HepG2 (cell line): ENCODE results near the gene SIX5. TPM values are rescaled to one million over a fixed set of nuclear protein-coding genes. Genes with fewer than 3 reads are reported as not detected.

Experiments
- ATAC-seq: fragments of 200-7000 bp; cut with Tn5 transposase; 3 replicates; pipeline ENCODE4 v1.9.1; 2020; ENCODE audit warnings: mild to moderate bottlenecking, moderate library complexity
- BruUV-seq: library from RNA; stranded (reverse); fragments of 400-500 nt; replicated peaks from 2 replicates; lab custom pipeline; 2021; lab: Mats Ljungman, UMichigan
- CTCF ChIA-PET: fragments of 300-600 bp; formaldehyde crosslinking; extraction: SDS; loops from one replicate; lab custom pipeline; 2021; ENCODE audit warnings: low total read pairs, inconsistent platforms, low intra/inter-chr PET ratio; lab: Yijun Ruan, JAX
- POLR2A ChIA-PET: fragments of 350-600 bp; sonication (Branson Sonifier 250); formaldehyde crosslinking; loops from one replicate; lab custom pipeline; 2020; ENCODE audit warnings: antibody characterized with exemption, inconsistent platforms; lab: Yijun Ruan, JAX
- DNase-seq: peaks from one replicate; pipeline ENCODE4 v3.0.0-alpha.2; 2015; ENCODE audit warnings: low spot score
- FAIRE-seq: peaks from 3 replicates; lab custom pipeline; 2011; peaks lifted over from hg19 to GRCh38; lab: Jason Lieb, UNC
- H2AFZ ChIP-seq: one replicate; pipeline ENCODE4 v1.6.1; 2011; ENCODE audit warnings: low read length, inconsistent platforms
- H3K27ac ChIP-seq: fragments of 300-600 bp; 3 replicates; pipeline ENCODE4 v1.8.0; 2011; ENCODE audit warnings: mixed run types, mild to moderate bottlenecking, mixed read lengths, low read length, inconsistent platforms; ENCODE audit not compliant: insufficient read depth; ENCODE audit errors: extremely low read length
- H3K27me3 ChIP-seq, 2 experiments: fragments of 200-600 bp in 1 of 2; 2 replicates in 1 of 2; 3 replicates in 1 of 2; pipeline versions ENCODE4 v1.6.0 to v1.8.0; 2011; ENCODE audit warnings: low read length in 2 of 2, mild to moderate bottlenecking in 2 of 2, moderate library complexity in 2 of 2, inconsistent platforms in 1 of 2; ENCODE audit not compliant: insufficient read depth in 2 of 2, control insufficient read depth in 1 of 2
- H3K36me3 ChIP-seq, 2 experiments: fragments of 200-600 bp in 1 of 2; replicated peaks in 1 of 2; 2 replicates in 1 of 2; 3 replicates in 1 of 2; pipeline versions ENCODE4 v1.5.1 to v1.8.0; 2011; ENCODE audit warnings: low read length in 2 of 2, inconsistent platforms in 1 of 2; ENCODE audit not compliant: insufficient read depth in 2 of 2, control insufficient read depth in 1 of 2
- H3K4me1 ChIP-seq: 2 replicates; pipeline ENCODE4 v1.5.1; 2012; ENCODE audit warnings: low read length, inconsistent platforms; ENCODE audit not compliant: insufficient read depth
- H3K4me2 ChIP-seq: 2 replicates; pipeline ENCODE4 v1.6.0; 2011; ENCODE audit warnings: low read depth, low read length, inconsistent platforms
- H3K4me3 ChIP-seq, 3 experiments: fragments of 200-600 bp in 1 of 3; sonication (generic), shearing (Covaris generic) in 1 of 3; replicated peaks in 1 of 3; 2 replicates each; pipeline ENCODE4 v1.5.1; 2011 to 2016; ENCODE audit warnings: low read length in 3 of 3, inconsistent platforms in 2 of 3, low read depth in 2 of 3, mild to moderate bottlenecking in 2 of 3, control low read depth in 1 of 3, mixed read lengths in 1 of 3; ENCODE audit not compliant: insufficient read depth in 1 of 3
- H3K79me2 ChIP-seq: one replicate; pipeline ENCODE4 v1.6.1; 2011; ENCODE audit warnings: low read length, inconsistent platforms; ENCODE audit not compliant: insufficient read depth
- H3K9ac ChIP-seq: 2 replicates; pipeline ENCODE4 v1.6.0; 2011; ENCODE audit warnings: mild to moderate bottlenecking, low read depth, low read length, inconsistent platforms; ENCODE audit not compliant: insufficient read depth
- H3K9me3 ChIP-seq: 2 replicates; pipeline ENCODE4 v1.5.1; 2012; ENCODE audit warnings: mild to moderate bottlenecking, low read length
- H4K20me1 ChIP-seq: 2 replicates; pipeline ENCODE4 v1.6.0; 2011; ENCODE audit warnings: inconsistent platforms, mild to moderate bottlenecking, low read length, moderate library complexity; ENCODE audit not compliant: insufficient read depth
- BORCS8-MEF2B ChIP-seq: sonication (generic); formaldehyde crosslinking; IDR thresholded peaks from 2 replicates; pipeline ENCODE4 v1.8.0; 2022; ENCODE audit warnings: mild to moderate bottlenecking, missing genetic modification reagents
- DMAP1 ChIP-seq: IDR thresholded peaks from 2 replicates; pipeline ENCODE4 v1.6.1; 2016
- DZIP1 ChIP-seq: sonication (generic); formaldehyde crosslinking; IDR thresholded peaks from 2 replicates; pipeline ENCODE4 v1.5.0; 2020; ENCODE audit warnings: mild to moderate bottlenecking, missing genetic modification reagents
- FOSL2 ChIP-seq: sonication (generic); formaldehyde crosslinking; IDR thresholded peaks from 2 replicates; pipeline ENCODE4 v1.4.0; 2020; ENCODE audit warnings: missing genetic modification reagents
- FOXA3 ChIP-seq: IDR thresholded peaks from 2 replicates; pipeline ENCODE4 v1.6.1; 2016; ENCODE audit warnings: missing genetic modification reagents, missing compliant biosample characterization
- MTF1 ChIP-seq: sonication (generic); formaldehyde crosslinking; IDR thresholded peaks from 2 replicates; pipeline ENCODE4 v1.5.0; 2020; ENCODE audit warnings: missing genetic modification reagents
- PHF8 ChIP-seq: sonication (generic); formaldehyde crosslinking; IDR thresholded peaks from 2 replicates; pipeline ENCODE4 v1.5.0; 2020; ENCODE audit warnings: missing genetic modification reagents
- SKIL ChIP-seq: sonication (generic); formaldehyde crosslinking; IDR thresholded peaks from 2 replicates; pipeline ENCODE4 v1.8.0; 2022; ENCODE audit warnings: missing genetic modification reagents, mild to moderate bottlenecking, moderate library complexity, borderline replicate concordance
- TFE3 ChIP-seq: IDR thresholded peaks from 2 replicates; pipeline ENCODE4 v1.6.1; 2016
- USF2 ChIP-seq, 2 experiments: sonication (generic) in 1 of 2; formaldehyde crosslinking in 1 of 2; IDR thresholded peaks; 2 replicates each; pipeline versions ENCODE4 v1.5.1 to v1.6.1; 2011 to 2020; ENCODE audit warnings: borderline replicate concordance in 1 of 2, low read depth in 1 of 2, low read length in 1 of 2, mild to moderate bottlenecking in 1 of 2, missing genetic modification reagents in 1 of 2, moderate library complexity in 1 of 2
- ZNF232 ChIP-seq: sonication (generic); formaldehyde crosslinking; IDR thresholded peaks from 2 replicates; pipeline ENCODE4 v1.4.0; 2020; ENCODE audit warnings: missing genetic modification reagents, borderline replicate concordance
- ZNF343 ChIP-seq: sonication (generic); formaldehyde crosslinking; IDR thresholded peaks from 2 replicates; pipeline ENCODE4 v1.4.0; 2020; ENCODE audit warnings: mild to moderate bottlenecking, missing genetic modification reagents
- ZNF530 ChIP-seq: sonication (generic); formaldehyde crosslinking; IDR thresholded peaks from 2 replicates; pipeline ENCODE4 v1.5.0; 2020; ENCODE audit warnings: low read depth, mild to moderate bottlenecking, missing genetic modification reagents
- WGBS: methylation state at CpG from one replicate; pipeline ENCODE4 v1.1.6; 2017; ENCODE audit warnings: low lambda C conversion rate; 5-methylcytosine and 5-hydroxymethylcytosine counted together
- in situ Hi-C: cut with HindIII; loops from 2 replicates; pipeline ENCODE4 v1.10.0; 2017; ENCODE audit warnings: low pct_unique_long_range_greater_than_20kb; ENCODE audit not compliant: extremely low pct_ligation_motif_present
- intact Hi-C: fragments of 100-400 bp; cut with micrococcal nuclease; formaldehyde crosslinking; loops from one replicate; pipeline ENCODE4 v1.10.0; 2022; ENCODE audit not compliant: unreplicated experiment
- polyA plus RNA-seq, 8 experiments: library from polyadenylated mRNA; depleted of rRNA in 3 of 8; stranded (reverse) in 7 of 8; unstranded in 1 of 8; fragments of >200 nt; fragmentation: Illumina TruSeq in 4 of 8; extraction: Trizol in 4 of 8; gene quantifications; 2 replicates each; pipeline versions ENCODE4 v1.2.1 to v1.2.3, GENCODE V29; 2011 to 2016; ENCODE audit warnings: low read depth in 4 of 8, missing spikeins in 1 of 8, mixed read lengths in 1 of 8; ENCODE audit not compliant: insufficient read depth in 1 of 8
- total RNA-seq, 5 experiments: library from RNA; depleted of rRNA; stranded (reverse); fragments of >200 nt; fragmentation: Illumina TruSeq; extraction: Trizol; gene quantifications; 2 replicates each; pipeline ENCODE4 v1.2.3, GENCODE V29; 2016; ENCODE audit warnings: low read depth in 1 of 5

Gene SIX5
- total and polyA plus RNA-seq, 2 of the 13 experiments (the other 11 are each of a cell fraction or from before 2014, with no cell fraction given), result 7.7 to 10.5 TPM

GRCh38 chr19:45717131-45717982, 51.7 kb downstream of the SIX5 start:
- H2AFZ ChIP-seq, result no peak overlapping the region
- FAIRE-seq (peak; percentile 97), ATAC-seq (peak; percentile 94), DNase-seq (peak; percentile 99)
- WGBS, result 1% methylated on average over 25 of the region's 51 CpGs
- H3K9me3 ChIP-seq, result no peaks in the 10 kb centered on the region
- intact Hi-C loops (loop anchor here (1.0 kb wide), 1 partner anchor 24 kb away; no protein-coding TSS in a partner anchor), in situ Hi-C loops (no loop called here)
- H3K79me2 ChIP-seq, result peaks cover 41% of the 10 kb centered on the region
- CTCF ChIA-PET, result no interaction called here
- peaks cover 65% of the 10 kb centered on the region for H3K4me1 ChIP-seq
- BruUV-seq, result no TSS peak
- peak overlapping the region; percentile 98 for H3K9ac ChIP-seq
- peak overlapping the region; percentile 71 to 79 (median 73) for H3K4me3 ChIP-seq
- no peaks in the 10 kb centered on the region for H4K20me1 ChIP-seq
- POLR2A ChIA-PET, result interaction anchor here (0.6 to 4.7 kb wide), 18 partner anchors 10 to 1071 kb away, joined by 3 to 94 read pairs (median 5); partner anchors contain the start of genes DMWD, EML2, FBXO46 and FOXA3
- peaks cover 3 to 12% of the 10 kb centered on the region in 2 experiments; a peak in 1 of 5 replicates for H3K36me3 ChIP-seq
- H3K27ac ChIP-seq, result peak overlapping the region; percentile 91
- H3K4me2 ChIP-seq, result peak overlapping the region; percentile 92
- no peaks in the 10 kb centered on the region; a peak in 1 of 5 replicates for H3K27me3 ChIP-seq
- TF ChIP-seq ZNF530 (CRISPR knock-in tag), result no peak
- TF ChIP-seq FOSL2 (CRISPR knock-in tag), result peak; percentile 69
- peak; percentile 64; the same call in 1 of the 2 replicates for TF ChIP-seq DMAP1 (CRISPR knock-in tag)
- TF ChIP-seq MTF1 (CRISPR knock-in tag), result no peak
- TF ChIP-seq DZIP1 (CRISPR knock-in tag), result no peak
- peak; percentile 65; the same call in 1 of the 2 replicates for TF ChIP-seq BORCS8-MEF2B
- no peak for TF ChIP-seq PHF8
- TF ChIP-seq USF2 (IDR thresholded peaks at IDR 0.05; ENCODE audit: low read depth, low read length), result peak; percentile 92
- peak; percentile 100 for TF ChIP-seq USF2 (CRISPR knock-in tag; IDR thresholded peaks at IDR 0.05; ENCODE audit: borderline replicate concordance)
- peak; percentile 83 for TF ChIP-seq TFE3
- TF ChIP-seq FOXA3 (CRISPR knock-in tag), result peak; percentile 84
- TF ChIP-seq ZNF232 (CRISPR knock-in tag), result no peak
- TF ChIP-seq ZNF343 (CRISPR knock-in tag), result peak; percentile 56; the same call in 1 of the 2 replicates
- TF ChIP-seq SKIL (CRISPR knock-in tag), result peak; percentile 62; the same call in 1 of the 2 replicates
